Calu3 (cell line): ENCODE results near the gene MASP2. TPM values are rescaled to one million over a fixed set of nuclear protein-coding genes. Genes with fewer than 3 reads are reported as not detected.

Experiments
- BruUV-seq: library from RNA; stranded (reverse); fragments of 400-500 nt; replicated peaks from 2 replicates; lab custom pipeline; 2021; lab: Mats Ljungman, UMichigan
- CTCF ChIA-PET: fragments of 300-600 bp; sonication (Branson Sonifier 250); formaldehyde crosslinking; loops from one replicate; lab custom pipeline; 2022; ENCODE audit warnings: antibody characterized with exemption; lab: Charles Lee
- DNase-seq: peaks from one replicate; pipeline ENCODE4 v3.0.0; 2022
- H3K27ac Mint-ChIP-seq: one replicate; pipeline ENCODE4 v1.8.0; 2022; ENCODE audit warnings: mixed read lengths; ENCODE audit not compliant: unreplicated experiment
- H3K27me3 Mint-ChIP-seq: one replicate; pipeline ENCODE4 v1.8.0; 2022; ENCODE audit warnings: mixed read lengths; ENCODE audit not compliant: unreplicated experiment
- H3K36me3 Mint-ChIP-seq: one replicate; pipeline ENCODE4 v1.8.0; 2022; ENCODE audit warnings: mild to moderate bottlenecking, moderate library complexity, mixed read lengths; ENCODE audit not compliant: insufficient read depth, unreplicated experiment
- H3K4me1 Mint-ChIP-seq: one replicate; pipeline ENCODE4 v1.8.0; 2022; ENCODE audit warnings: mild to moderate bottlenecking, low read depth, mixed read lengths; ENCODE audit not compliant: unreplicated experiment
- H3K4me3 Mint-ChIP-seq: one replicate; pipeline ENCODE4 v1.8.0; 2022; ENCODE audit warnings: mild to moderate bottlenecking, low read depth, moderate library complexity, mixed read lengths; ENCODE audit not compliant: unreplicated experiment
- H3K9me3 Mint-ChIP-seq: one replicate; pipeline ENCODE4 v1.8.0; 2022; ENCODE audit warnings: low read depth, mixed read lengths; ENCODE audit not compliant: unreplicated experiment
- CTCF ChIP-seq: fragments of 200-600 bp; IDR thresholded peaks from one replicate; pipeline ENCODE4 v1.8.0; 2022; ENCODE audit warnings: antibody characterized with exemption; ENCODE audit not compliant: unreplicated experiment
- intact Hi-C: fragments of 100-400 bp; cut with micrococcal nuclease; formaldehyde crosslinking; loops from one replicate; pipeline ENCODE4 v1.10.0; 2022; ENCODE audit not compliant: unreplicated experiment
- total RNA-seq: library from RNA; stranded (reverse); gene quantifications from 2 replicates; pipeline ENCODE4 v1.2.3, GENCODE V29; 2022

The MASP2 gene
- total RNA-seq, 1 experiment from 2014 or later = not detected

GRCh38 chr1:10989095-10989494 lies 57.9 kb downstream of the MASP2 start:
- DNase-seq = no peak
- Mint-ChIP-seq H3K4me3 (no peak overlapping the region), H3K9me3 (no peaks in the 10 kb centered on the region), H3K27me3 (peaks cover 37% of the 10 kb centered on the region), H3K4me1 (no peaks in the 10 kb centered on the region), H3K27ac (no peak overlapping the region), H3K36me3 (no peaks in the 10 kb centered on the region)
- CTCF ChIA-PET = interaction anchor here (0.7 kb wide), 1 partner anchor 11 kb away, joined by 3 read pairs; no protein-coding TSS in a partner anchor
- TF ChIP-seq CTCF = no peak
- intact Hi-C loops = no loop called here
- no TSS peak for BruUV-seq

GRCh38 chr1:10987840-10988417 lies 59.1 kb downstream of the MASP2 start:
- BruUV-seq = no TSS peak
- no peak for DNase-seq
- peaks cover 33% of the 10 kb centered on the region for H3K27me3 Mint-ChIP-seq
- CTCF ChIA-PET = no interaction called here
- intact Hi-C loops = no loop called here
- no peak for TF ChIP-seq CTCF
- H3K9me3 Mint-ChIP-seq = no peaks in the 10 kb centered on the region
- no peaks in the 10 kb centered on the region for H3K4me1 Mint-ChIP-seq
- no peaks in the 10 kb centered on the region for H3K36me3 Mint-ChIP-seq
- H3K27ac Mint-ChIP-seq = no peak overlapping the region
- no peak overlapping the region for H3K4me3 Mint-ChIP-seq

- Mint-ChIP-seq H3K4me1 (peaks cover 1% of the 10 kb centered on the region), H3K9me3 (no peaks in the 10 kb centered on the region), H3K4me3 (no peak overlapping the region), H3K27ac (no peak overlapping the region), H3K27me3 (peaks cover 25% of the 10 kb centered on the region), H3K36me3 (no peaks in the 10 kb centered on the region)
- no peak for DNase-seq
- intact Hi-C loops = no loop called here
- CTCF ChIA-PET = interaction anchor here (0.6 kb wide), 1 partner anchor 1271 kb away, joined by 4 read pairs; no protein-coding TSS in a partner anchor
- TF ChIP-seq CTCF = no peak
- BruUV-seq = no TSS peak
These were observed 60.5 kb downstream of the MASP2 start for GRCh38 chr1:10986525-10986890.

GRCh38 chr1:10980841-10981727 lies 66.0 kb downstream of the MASP2 start:
- peaks cover 29% of the 10 kb centered on the region for H3K4me1 Mint-ChIP-seq
- DNase-seq = no peak
- intact Hi-C loops = no loop called here
- no peaks in the 10 kb centered on the region for H3K36me3 Mint-ChIP-seq
- TF ChIP-seq CTCF = no peak
- no peak overlapping the region for H3K27ac Mint-ChIP-seq
- H3K4me3 Mint-ChIP-seq = no peak overlapping the region
- no peaks in the 10 kb centered on the region for H3K9me3 Mint-ChIP-seq
- CTCF ChIA-PET = no interaction called here
- no TSS peak for BruUV-seq
- H3K27me3 Mint-ChIP-seq = peaks cover 7% of the 10 kb centered on the region
